ENCODE results near the gene RESF1.
"Not testable (repeated sequence)": the region's sequence is repeated elsewhere in the genome, so short reads cannot be mapped to it uniquely, and the experiment has no call there.

Gene RESF1, protein sequence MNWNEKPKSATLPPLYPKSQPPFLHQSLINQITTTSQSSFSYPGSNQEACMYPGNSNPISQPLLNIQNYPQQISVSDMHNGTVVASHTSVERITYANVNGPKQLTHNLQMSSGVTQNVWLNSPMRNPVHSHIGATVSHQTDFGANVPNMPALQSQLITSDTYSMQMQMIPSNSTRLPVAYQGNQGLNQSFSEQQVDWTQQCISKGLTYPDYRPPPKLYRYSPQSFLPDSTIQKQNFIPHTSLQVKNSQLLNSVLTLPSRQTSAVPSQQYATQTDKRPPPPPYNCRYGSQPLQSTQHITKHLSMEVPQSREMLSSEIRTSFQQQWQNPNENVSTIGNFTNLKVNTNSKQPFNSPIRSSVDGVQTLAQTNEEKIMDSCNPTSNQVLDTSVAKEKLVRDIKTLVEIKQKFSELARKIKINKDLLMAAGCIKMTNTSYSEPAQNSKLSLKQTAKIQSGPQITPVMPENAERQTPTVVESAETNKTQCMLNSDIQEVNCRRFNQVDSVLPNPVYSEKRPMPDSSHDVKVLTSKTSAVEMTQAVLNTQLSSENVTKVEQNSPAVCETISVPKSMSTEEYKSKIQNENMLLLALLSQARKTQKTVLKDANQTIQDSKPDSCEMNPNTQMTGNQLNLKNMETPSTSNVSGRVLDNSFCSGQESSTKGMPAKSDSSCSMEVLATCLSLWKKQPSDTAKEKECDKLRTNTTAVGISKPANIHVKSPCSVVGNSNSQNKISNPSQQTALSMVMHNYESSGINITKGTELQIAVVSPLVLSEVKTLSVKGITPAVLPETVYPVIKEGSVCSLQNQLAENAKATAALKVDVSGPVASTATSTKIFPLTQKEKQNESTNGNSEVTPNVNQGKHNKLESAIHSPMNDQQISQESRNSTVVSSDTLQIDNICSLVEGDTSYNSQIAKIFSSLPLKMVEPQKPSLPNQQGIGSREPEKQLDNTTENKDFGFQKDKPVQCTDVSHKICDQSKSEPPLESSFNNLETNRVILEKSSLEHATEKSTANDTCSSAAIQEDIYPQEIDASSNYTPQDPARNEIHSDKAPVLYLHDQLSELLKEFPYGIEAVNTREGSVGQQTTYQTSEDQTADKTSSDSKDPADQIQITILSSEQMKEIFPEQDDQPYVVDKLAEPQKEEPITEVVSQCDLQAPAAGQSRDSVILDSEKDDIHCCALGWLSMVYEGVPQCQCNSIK (N-terminal part only)

GRCh38 chr12:31959161-31959700, at the start of gene RESF1:
Gene RESF1 (plus strand): TSS chr12:31959415. CDS start chr12:31980956, 21,541 bp downstream.
- in situ Hi-C loops (cut with HindIII; ENCODE audit: low pct_unique_long_range_greater_than_20kb, low sequenced_read_pairs): no loop called here
- DNase-seq (ENCODE audit: low read depth in 1 of 2, low spot score in 1 of 2): peak; percentile 88 to 90
- TF ChIP-seq JUND (IDR thresholded peaks at IDR 0.05; ENCODE audit: low read depth): no peak

GRCh38 chr12:31914927-31915326, 44.3 kb upstream of the RESF1 start:
- in situ Hi-C loops (cut with HindIII; ENCODE audit: low pct_unique_long_range_greater_than_20kb, low sequenced_read_pairs): no loop called here
- no peak for TF ChIP-seq JUND (IDR thresholded peaks at IDR 0.05; ENCODE audit: low read depth)
- DNase-seq (ENCODE audit: low read depth in 1 of 2, low spot score in 1 of 2): no peak

- in situ Hi-C loops (cut with HindIII; ENCODE audit: low pct_unique_long_range_greater_than_20kb, low sequenced_read_pairs): no loop called here
Measured at GRCh38 chr12:31915446-31915845, 43.8 kb upstream of the RESF1 start.

DNA sequence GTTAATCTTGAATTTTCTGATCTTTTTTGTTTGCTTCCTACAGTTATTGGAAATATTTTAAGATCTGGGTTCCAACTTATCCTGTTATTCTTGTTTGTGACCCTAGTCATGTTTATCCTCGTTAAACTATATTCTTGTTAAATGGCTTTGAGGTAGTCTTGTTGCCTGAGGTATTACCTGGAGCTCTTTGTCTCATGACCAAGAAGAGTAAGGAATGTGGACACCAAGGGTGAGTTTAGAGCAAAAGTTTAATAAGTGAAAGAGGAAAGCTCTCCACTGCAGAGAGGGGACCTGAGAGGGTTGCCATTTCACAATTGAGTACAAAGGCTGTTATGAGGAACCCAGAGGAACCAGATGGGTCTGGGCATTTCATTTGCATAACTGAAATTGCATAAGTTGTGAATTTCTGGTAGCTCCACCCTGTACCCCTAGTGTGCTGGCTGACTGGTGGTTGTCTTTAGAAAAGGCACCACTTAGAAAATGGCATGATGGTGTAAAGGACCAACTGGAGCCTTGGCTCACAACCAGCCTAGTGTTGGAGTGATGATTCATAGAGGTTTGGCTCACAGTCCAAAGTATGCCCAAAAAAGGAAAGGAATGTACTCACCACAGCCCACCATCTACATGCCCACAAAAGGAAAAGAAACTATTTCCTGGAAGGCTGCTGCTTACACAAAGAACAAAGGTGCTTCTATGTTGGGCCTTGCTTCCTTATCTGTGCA, 36.7 kb upstream of the RESF1 start:
- in situ Hi-C loops (cut with HindIII; ENCODE audit: low pct_unique_long_range_greater_than_20kb, low sequenced_read_pairs): no loop called here
- no peak for DNase-seq (ENCODE audit: low read depth in 1 of 2, low spot score in 1 of 2)
- TF ChIP-seq JUND (IDR thresholded peaks at IDR 0.05; ENCODE audit: low read depth): no peak

More at GRCh38 chr12:31915446-31915845, 43.8 kb upstream of the RESF1 start:
- no peak for DNase-seq (ENCODE audit: low read depth in 1 of 2, low spot score in 1 of 2)
- no peak for TF ChIP-seq JUND (IDR thresholded peaks at IDR 0.05; ENCODE audit: low read depth)

GRCh38 chr12:31923063-31923412, 36.2 kb upstream of the RESF1 start:
- TF ChIP-seq JUND (IDR thresholded peaks at IDR 0.05; ENCODE audit: low read depth): no peak
- in situ Hi-C loops (cut with HindIII; ENCODE audit: low pct_unique_long_range_greater_than_20kb, low sequenced_read_pairs): no loop called here
- DNase-seq (ENCODE audit: low read depth in 1 of 2, low spot score in 1 of 2): no peak

DNA sequence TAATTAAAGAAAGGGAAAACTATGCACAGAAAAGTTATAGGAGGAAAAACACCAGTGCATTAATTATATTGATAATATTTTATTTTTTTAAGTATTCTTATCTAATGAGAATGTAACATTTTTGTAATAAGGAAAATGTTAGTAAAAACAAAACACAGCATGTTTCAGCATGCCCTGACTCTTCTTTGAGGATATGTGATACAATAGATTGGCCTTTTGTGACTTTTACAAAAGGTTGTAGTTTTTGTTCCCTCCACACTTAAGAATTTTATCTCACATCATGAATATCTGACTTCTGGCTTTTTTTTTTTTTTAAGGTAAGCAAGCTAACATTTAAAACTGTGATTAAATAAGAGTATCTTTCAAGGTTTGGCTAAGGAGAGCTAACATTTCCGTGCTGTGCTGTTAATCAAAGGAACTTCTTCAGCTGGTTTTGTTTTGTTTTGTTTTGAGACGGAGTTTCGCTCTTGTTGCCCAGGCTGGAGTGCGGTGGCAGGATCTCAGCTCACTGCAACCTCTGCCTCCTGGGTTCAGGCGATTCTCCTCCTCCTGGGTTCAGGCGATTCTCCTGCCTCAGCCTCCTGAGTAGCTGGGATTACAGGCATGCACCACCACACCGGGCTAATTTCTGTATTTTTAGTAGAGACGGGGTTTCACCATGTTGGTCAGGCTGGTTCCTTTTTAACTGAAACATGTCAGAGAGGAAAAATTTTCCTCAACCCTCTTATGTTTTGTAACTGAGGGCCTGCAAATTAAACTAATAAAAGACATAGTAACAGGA, 30.8 kb upstream of the RESF1 start:
- in situ Hi-C loops (cut with HindIII; ENCODE audit: low pct_unique_long_range_greater_than_20kb, low sequenced_read_pairs): no loop called here
- no peak for TF ChIP-seq JUND (IDR thresholded peaks at IDR 0.05; ENCODE audit: low read depth)
- DNase-seq (ENCODE audit: low read depth in 1 of 2, low spot score in 1 of 2): no peak

DNA sequence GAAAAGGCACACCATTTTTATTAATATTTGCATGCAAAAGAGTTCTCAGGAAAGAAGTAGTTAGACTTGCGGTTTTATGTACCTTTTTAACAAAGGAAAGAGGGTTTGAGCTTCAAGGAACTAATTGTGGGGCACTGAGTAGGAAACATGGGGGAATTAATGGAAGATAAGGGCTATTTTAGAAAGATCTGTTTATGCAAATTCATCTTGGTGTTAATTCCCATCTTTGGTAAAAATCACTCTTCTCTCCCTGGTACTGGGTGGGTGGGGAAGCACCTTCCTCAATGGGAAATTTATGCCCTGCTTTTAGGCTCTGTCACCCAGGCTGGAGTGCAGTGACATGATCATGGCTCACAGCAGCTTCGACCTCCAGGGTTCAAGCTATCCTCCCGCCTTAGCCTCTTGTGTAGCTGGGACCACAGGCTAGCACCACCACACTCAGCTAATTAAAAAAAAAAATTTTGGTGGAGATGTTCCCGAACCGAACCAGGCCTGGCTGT, 30.1 kb upstream of the RESF1 start:
- TF ChIP-seq JUND (IDR thresholded peaks at IDR 0.05; ENCODE audit: low read depth): no peak
- in situ Hi-C loops (cut with HindIII; ENCODE audit: low pct_unique_long_range_greater_than_20kb, low sequenced_read_pairs): no loop called here
- DNase-seq (ENCODE audit: low read depth in 1 of 2, low spot score in 1 of 2): no peak

DNA sequence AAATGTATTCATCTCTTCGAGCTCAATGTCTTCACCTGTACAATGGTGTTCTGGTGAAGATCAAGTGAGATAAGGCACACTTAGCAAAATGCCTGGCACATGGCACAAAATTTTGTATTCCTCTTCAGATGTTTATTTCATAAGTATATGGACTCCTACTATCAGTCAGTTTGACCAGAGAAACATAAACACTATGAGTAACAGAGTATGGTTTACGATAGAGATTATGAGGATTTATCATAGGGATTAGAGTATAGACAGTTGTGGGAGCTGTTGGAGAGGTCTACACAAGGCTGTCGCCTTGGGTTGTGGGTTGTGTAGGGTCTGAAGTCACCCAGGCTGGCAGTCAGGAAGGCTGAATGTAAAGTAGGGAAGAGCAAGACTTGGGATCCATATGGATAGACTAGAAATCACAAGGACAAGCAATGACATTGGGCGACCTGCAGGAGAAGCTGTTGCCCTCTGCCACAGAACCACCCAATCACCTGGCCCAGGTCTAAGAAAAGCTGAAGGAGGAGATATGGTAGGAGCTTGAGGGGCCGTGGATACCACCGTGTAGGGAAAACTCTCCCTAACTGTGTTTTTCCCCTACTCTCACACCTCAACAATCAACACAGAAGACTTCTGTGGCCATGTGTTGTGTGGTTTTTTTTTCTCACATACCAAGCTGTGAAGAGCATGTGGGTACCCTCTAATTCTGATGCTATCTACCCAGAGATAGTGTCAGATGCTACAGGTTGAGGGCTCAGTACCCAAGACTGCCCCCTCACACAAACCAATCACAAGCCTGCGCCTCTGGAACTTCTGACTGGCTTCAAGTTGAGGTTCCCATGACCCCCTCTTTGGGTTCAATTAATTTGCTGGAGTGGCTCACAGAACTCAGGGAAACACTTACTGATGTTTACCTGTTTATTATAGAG, 27.2 kb upstream of the RESF1 start:
- in situ Hi-C loops (cut with HindIII; ENCODE audit: low pct_unique_long_range_greater_than_20kb, low sequenced_read_pairs): no loop called here
- DNase-seq (ENCODE audit: low read depth in 1 of 2, low spot score in 1 of 2): no peak
- TF ChIP-seq JUND (IDR thresholded peaks at IDR 0.05; ENCODE audit: low read depth): no peak

DNA sequence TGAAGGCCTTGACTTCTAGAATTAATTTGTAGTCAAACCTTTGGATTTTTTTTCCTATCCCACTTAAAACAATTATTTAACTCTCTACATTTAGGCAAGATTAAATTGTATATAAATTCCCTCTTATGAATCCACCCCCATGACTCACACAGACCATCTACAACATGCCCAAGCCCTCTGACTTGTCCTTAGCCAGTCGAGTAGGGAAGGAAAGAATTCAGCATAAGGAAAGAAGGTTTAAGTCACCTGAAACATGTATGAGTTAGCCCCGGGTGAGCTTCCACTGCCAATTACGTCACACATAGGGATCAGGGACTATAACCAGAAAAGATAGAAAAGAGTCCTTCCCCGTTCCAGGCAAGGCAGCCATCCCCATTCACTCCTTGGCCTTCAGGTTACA, 14.9 kb upstream of the RESF1 start:
- no peak for TF ChIP-seq JUND (IDR thresholded peaks at IDR 0.05; ENCODE audit: low read depth)
- no peak for DNase-seq (ENCODE audit: low read depth in 1 of 2, low spot score in 1 of 2)
- in situ Hi-C loops (cut with HindIII; ENCODE audit: low pct_unique_long_range_greater_than_20kb, low sequenced_read_pairs): no loop called here

DNA sequence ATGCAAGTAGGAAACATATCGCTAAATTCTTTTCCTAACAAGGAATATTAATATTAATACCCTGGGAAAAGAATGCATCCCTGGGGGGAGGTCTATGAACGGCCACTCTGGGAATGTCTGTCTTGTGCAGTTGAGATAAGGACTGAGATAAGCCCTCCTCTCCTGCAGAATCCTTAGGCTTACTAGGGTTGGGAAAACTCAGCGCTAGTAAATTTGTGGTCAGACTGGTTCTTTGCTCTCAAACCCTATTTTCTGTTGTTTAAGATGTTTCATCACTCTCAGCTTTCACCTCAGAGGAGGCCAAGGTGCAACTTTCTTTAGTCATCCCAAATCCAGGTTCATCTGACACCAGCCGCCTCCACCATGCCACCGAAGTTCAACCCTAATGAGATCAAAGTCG, 11.2 kb upstream of the RESF1 start:
- in situ Hi-C loops (cut with HindIII; ENCODE audit: low pct_unique_long_range_greater_than_20kb, low sequenced_read_pairs): no loop called here

DNA sequence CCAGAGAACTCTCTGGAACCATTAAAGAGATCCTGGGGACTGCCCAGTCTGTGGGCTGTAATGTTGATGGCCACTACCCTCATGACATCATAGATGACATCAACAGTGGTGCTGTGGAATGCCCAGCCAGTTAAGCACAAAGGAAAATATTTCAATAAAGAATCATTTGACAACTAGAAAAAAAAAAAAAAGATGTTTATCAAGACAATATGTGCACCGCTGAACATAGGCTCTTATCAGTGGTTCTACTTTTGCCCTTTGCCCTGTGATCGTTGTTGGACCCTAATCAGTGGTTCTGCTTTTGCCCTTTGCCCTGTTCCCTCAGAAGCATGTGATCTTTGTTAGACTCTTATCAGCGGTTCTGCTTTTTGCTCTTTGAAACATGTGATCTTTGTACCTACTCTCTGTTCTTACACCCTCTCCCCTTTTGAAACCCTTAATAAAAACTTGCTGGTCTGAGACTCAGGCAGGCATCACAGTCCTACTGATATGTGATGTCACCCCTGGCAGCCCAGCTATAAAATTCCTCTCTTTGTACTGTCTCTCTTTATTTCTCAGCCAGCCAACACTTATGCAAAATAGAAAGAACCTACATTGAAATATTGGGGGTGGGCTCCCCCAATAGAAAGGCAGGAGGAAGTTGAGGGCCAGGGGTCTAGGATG, 10.4 kb upstream of the RESF1 start:
- DNase-seq (ENCODE audit: low read depth in 1 of 2, low spot score in 1 of 2); in situ Hi-C loops (cut with HindIII; ENCODE audit: low pct_unique_long_range_greater_than_20kb, low sequenced_read_pairs): not testable (repeated sequence)

More for the DNA sequence above, 11.2 kb upstream of the RESF1 start:
- DNase-seq (ENCODE audit: low read depth in 1 of 2, low spot score in 1 of 2): no peak
- no peak for TF ChIP-seq JUND (IDR thresholded peaks at IDR 0.05; ENCODE audit: low read depth)

All from T47D (cell line).